Lower leg skin (tissue), 3 donors: ENCODE measurements around the gene UBASH3A.

Source experiments
- CTCF ChIP-seq, 3 donors: fragments of 450-650 bp; IDR thresholded peaks; one replicate each; pipeline ENCODE4 v1.5.1; 2016; ENCODE audit warnings: antibody characterized with exemption in 3 of 3, mild to moderate bottlenecking in 3 of 3, moderate library complexity in 2 of 3
- POLR2A ChIP-seq, 2 donors: fragments of 450-650 bp; IDR thresholded peaks; one replicate each; pipeline ENCODE4 v1.6.1; 2016 to 2017; ENCODE audit warnings: antibody characterized with exemption in 2 of 2, mild to moderate bottlenecking in 1 of 2, moderate library complexity in 1 of 2

DNA sequence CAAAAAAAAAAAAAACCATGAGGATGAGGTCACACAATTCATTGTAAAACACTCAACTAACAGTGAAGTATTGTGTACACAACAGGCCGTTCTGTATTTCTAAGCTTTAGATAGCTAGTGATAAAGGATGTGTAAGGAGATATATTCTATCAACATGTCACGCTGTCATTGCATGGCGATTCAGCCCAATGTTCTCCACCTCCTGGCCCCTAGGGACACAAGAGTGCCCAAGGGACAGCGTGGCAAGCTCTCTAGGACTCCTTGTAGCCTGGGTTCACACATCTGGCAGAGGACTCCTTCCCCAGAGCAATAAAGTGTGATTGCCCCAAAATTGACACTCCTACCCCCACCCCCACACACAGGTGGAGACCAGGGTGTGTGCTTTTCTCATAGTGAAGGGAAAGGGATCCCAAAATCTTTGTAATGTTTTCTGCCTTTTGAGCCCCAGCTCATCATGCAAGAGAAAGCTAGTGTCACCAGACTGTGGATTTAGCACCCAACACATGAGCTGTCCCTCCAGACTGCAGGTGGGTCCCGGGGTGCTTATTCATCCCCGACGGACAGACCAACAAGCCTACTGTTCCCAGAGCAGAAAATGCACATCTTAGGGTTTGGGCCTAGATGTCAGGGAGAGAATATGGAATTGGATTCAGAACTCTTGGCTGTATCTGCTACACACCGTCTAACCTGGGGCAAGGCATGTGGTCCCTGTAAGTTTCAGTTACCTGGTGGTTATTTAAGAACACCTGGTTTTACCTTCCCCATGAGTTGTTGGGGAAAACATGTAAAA lies 19.4 kb upstream of the UBASH3A start:
- no peak for TF ChIP-seq POLR2A (IDR thresholded peaks at IDR 0.05)
- TF ChIP-seq CTCF (IDR thresholded peaks at IDR 0.05) = no peak
